Measurements from ENCODE around the gene ODR4.

DNA sequence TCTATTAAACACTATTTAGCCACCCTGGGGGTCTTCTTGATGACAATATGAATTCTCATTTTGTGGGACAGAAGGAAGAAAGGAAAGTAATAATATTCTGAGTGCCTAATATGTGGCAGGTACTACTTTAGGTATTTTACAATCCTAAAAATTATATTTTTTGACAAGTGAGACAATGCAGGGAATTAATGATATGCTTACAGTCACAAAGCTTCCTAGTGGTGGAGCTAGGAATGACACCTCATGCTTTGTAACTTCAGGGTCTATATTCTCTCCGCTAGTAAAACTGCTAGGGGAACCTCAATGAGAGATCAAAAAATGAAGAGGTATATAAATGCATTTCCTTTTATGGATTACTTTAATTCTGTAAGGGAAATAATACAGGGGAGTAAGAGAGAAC is 44.9 kb upstream of the ODR4 start:
- TF ChIP-seq, protein P1, sequence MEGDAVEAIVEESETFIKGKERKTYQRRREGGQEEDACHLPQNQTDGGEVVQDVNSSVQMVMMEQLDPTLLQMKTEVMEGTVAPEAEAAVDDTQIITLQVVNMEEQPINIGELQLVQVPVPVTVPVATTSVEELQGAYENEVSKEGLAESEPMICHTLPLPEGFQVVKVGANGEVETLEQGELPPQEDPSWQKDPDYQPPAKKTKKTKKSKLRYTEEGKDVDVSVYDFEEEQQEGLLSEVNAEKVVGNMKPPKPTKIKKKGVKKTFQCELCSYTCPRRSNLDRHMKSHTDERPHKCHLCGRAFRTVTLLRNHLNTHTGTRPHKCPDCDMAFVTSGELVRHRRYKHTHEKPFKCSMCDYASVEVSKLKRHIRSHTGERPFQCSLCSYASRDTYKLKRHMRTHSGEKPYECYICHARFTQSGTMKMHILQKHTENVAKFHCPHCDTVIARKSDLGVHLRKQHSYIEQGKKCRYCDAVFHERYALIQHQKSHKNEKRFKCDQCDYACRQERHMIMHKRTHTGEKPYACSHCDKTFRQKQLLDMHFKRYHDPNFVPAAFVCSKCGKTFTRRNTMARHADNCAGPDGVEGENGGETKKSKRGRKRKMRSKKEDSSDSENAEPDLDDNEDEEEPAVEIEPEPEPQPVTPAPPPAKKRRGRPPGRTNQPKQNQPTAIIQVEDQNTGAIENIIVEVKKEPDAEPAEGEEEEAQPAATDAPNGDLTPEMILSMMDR (IDR thresholded peaks at IDR 0.05), result peak in 1 of 4 experiments; percentile 20
- TF ChIP-seq POLR2AphosphoS5 (IDR thresholded peaks at IDR 0.05) (no peak), POLR2A (IDR thresholded peaks at IDR 0.05) (no peak)

Data from sigmoid colon (tissue), 4 donors.